GM12878 (cell line): ENCODE measurements around the gene PRG2. TPM values are rescaled to one million over a fixed set of nuclear protein-coding genes. Genes with fewer than 3 reads are reported as not detected.
A peak's percentile ranks its signal among the peaks of the same experiment; 100 is the strongest.

Experiments used
- ATAC-seq: fragments of 200-7000 bp; cut with Tn5 transposase; 3 replicates; pipeline ENCODE4 v1.9.1; 2020; ENCODE audit warnings: mild to moderate bottlenecking, moderate library complexity
- BruUV-seq: library from RNA; stranded (reverse); fragments of 400-500 nt; replicated peaks from 2 replicates; lab custom pipeline; 2021; lab: Mats Ljungman, UMichigan
- CTCF ChIA-PET: fragments of 300-600 bp; sonication (Branson Sonifier 250); formaldehyde crosslinking; extraction: SDS; loops from one replicate; lab custom pipeline; 2021; ENCODE audit warnings: inconsistent platforms; lab: Yijun Ruan, JAX
- POLR2A ChIA-PET: fragments of 350-600 bp; formaldehyde crosslinking; extraction: SDS; loops from one replicate; lab custom pipeline; 2021; ENCODE audit warnings: inconsistent platforms; lab: Charles Lee
- RAD21 ChIA-PET: fragments of 300-600 bp; sonication (Branson Sonifier 250); formaldehyde crosslinking; loops from one replicate; lab custom pipeline; 2023; ENCODE audit warnings: antibody characterized with exemption; ENCODE audit not compliant: unreplicated experiment; lab: Charles Lee
- SMC1A ChIA-PET: fragments of 300-600 bp; sonication (Branson Sonifier 250); formaldehyde crosslinking; loops from one replicate; lab custom pipeline; 2023; ENCODE audit not compliant: unreplicated experiment, uncharacterized antibody; lab: Charles Lee
- DNase-seq: peaks from one replicate; pipeline ENCODE4 v3.0.0-alpha.2; 2011; ENCODE audit warnings: low read depth, low spot score
- FAIRE-seq: peaks from 3 replicates; lab custom pipeline; 2011; peaks lifted over from hg19 to GRCh38; lab: Jason Lieb, UNC
- H2AFZ ChIP-seq: 2 replicates; pipeline ENCODE4 v1.6.0; 2011; ENCODE audit warnings: low read depth, low read length, control low read depth; ENCODE audit not compliant: control insufficient read depth
- H3K27ac ChIP-seq: 2 replicates; pipeline ENCODE4 v1.5.1; 2011; ENCODE audit warnings: control low read depth; ENCODE audit not compliant: control insufficient read depth, insufficient read depth
- H3K27me3 ChIP-seq, 2 experiments: replicated peaks in 1 of 2; 2 replicates each; pipeline versions ENCODE4 v1.6.0 to v1.6.1; 2011; ENCODE audit warnings: low read length in 1 of 2; ENCODE audit not compliant: control insufficient read depth in 2 of 2, insufficient read depth in 2 of 2
- H3K36me3 ChIP-seq, 2 experiments: 2 replicates each; pipeline ENCODE4 v1.5.1; 2011; ENCODE audit warnings: low read length in 1 of 2; ENCODE audit not compliant: control insufficient read depth in 2 of 2, insufficient read depth in 2 of 2
- H3K4me1 ChIP-seq: 2 replicates; pipeline ENCODE4 v1.6.1; 2011; ENCODE audit warnings: mild to moderate bottlenecking, low read length, moderate library complexity, mixed read lengths; ENCODE audit not compliant: control insufficient read depth, insufficient read depth
- H3K4me2 ChIP-seq: 2 replicates; pipeline ENCODE4 v1.6.0; 2011; ENCODE audit warnings: control low read depth; ENCODE audit not compliant: control insufficient read depth, insufficient read depth
- H3K4me3 ChIP-seq: fragments of 200-600 bp; sonication (generic); 2 replicates; pipeline ENCODE4 v1.5.1; 2016
- H3K79me2 ChIP-seq: 2 replicates; pipeline ENCODE4 v1.6.0; 2011; ENCODE audit warnings: low read length; ENCODE audit not compliant: control insufficient read depth, insufficient read depth
- H3K9ac ChIP-seq: 2 replicates; pipeline ENCODE4 v1.8.0; 2011; ENCODE audit warnings: low read length, control low read depth, mixed read lengths; ENCODE audit not compliant: control insufficient read depth, insufficient read depth
- H3K9me3 ChIP-seq: replicated peaks from 3 replicates; pipeline ENCODE4 v1.5.1; 2011; ENCODE audit warnings: mild to moderate bottlenecking, low read length; ENCODE audit not compliant: control insufficient read depth, insufficient read depth
- H4K20me1 ChIP-seq: 2 replicates; pipeline ENCODE4 v1.6.0; 2011; ENCODE audit not compliant: control insufficient read depth, insufficient read depth
- CTCF ChIP-seq, 3 experiments: IDR thresholded peaks in 2 of 3; conservative IDR thresholded peaks in 1 of 3; 2 replicates each; pipeline ENCODE4 v1.5.1; 2011; ENCODE audit warnings: low read depth in 3 of 3, low read length in 3 of 3, mild to moderate bottlenecking in 3 of 3, control low read depth in 2 of 3, moderate library complexity in 2 of 3, inconsistent platforms in 1 of 3, mixed read lengths in 1 of 3; ENCODE audit not compliant: control insufficient read depth in 2 of 3, insufficient read depth in 1 of 3; ENCODE audit errors: extremely low read depth in 1 of 3
- GABPA ChIP-seq: IDR thresholded peaks from 2 replicates; pipeline ENCODE4 v1.6.1; 2014; ENCODE audit warnings: antibody characterized with exemption, low read depth, mild to moderate bottlenecking, inconsistent platforms
- IKZF1 ChIP-seq: fragments of 450-650 bp; conservative IDR thresholded peaks from 2 replicates; pipeline ENCODE4 v1.6.1; 2017; ENCODE audit warnings: antibody characterized with exemption, mild to moderate bottlenecking
- MEF2A ChIP-seq: IDR thresholded peaks from 2 replicates; pipeline ENCODE4 v1.6.1; 2011; ENCODE audit warnings: low read depth, mild to moderate bottlenecking, low read length, moderate library complexity; ENCODE audit not compliant: insufficient read depth
- NBN ChIP-seq: fragments of 450-650 bp; IDR thresholded peaks from 2 replicates; pipeline ENCODE4 v1.6.1; 2016
- NR2C2 ChIP-seq: IDR thresholded peaks from 2 replicates; pipeline ENCODE4 v1.6.1; 2011; ENCODE audit warnings: borderline replicate concordance, low read depth; ENCODE audit not compliant: control insufficient read depth, insufficient read length
- RAD21 ChIP-seq: IDR thresholded peaks from 2 replicates; pipeline ENCODE4 v1.6.1; 2011; ENCODE audit warnings: mild to moderate bottlenecking, low read depth, low read length, moderate library complexity; ENCODE audit not compliant: insufficient read depth
- SMC3 ChIP-seq: IDR thresholded peaks from 2 replicates; pipeline ENCODE4 v1.6.1; 2011; ENCODE audit warnings: low read length, improper control_type of control experiment, borderline replicate concordance
- SPI1 ChIP-seq: IDR thresholded peaks from 2 replicates; pipeline ENCODE4 v1.6.1; 2011; ENCODE audit warnings: low read depth, mild to moderate bottlenecking, low read length, moderate library complexity, borderline replicate concordance; ENCODE audit not compliant: insufficient read depth
- YY1 ChIP-seq: IDR thresholded peaks from 2 replicates; pipeline ENCODE4 v1.6.1; 2011; ENCODE audit warnings: low read depth, mild to moderate bottlenecking, low read length
- WGBS: methylation state at CpG from one replicate; pipeline ENCODE4 v1.1.6; 2016; ENCODE audit warnings: low lambda C conversion rate; ENCODE audit not compliant: insufficient replicate concordance, insufficient coverage; ENCODE audit errors: missing lambda C conversion rate; 5-methylcytosine and 5-hydroxymethylcytosine counted together
- in situ Hi-C: fragments of 300-500 bp; cut with MboI; formaldehyde crosslinking; loops from 9 replicates; pipeline ENCODE4 v1.14.3; 2018; ENCODE audit warnings: mixed read lengths
- intact Hi-C: fragments of 100-400 bp; cut with micrococcal nuclease; formaldehyde crosslinking; loops from one replicate; pipeline ENCODE4 v1.14.2; 2022; ENCODE audit not compliant: unreplicated experiment
- polyA plus RNA-seq, 11 experiments: library from polyadenylated mRNA; depleted of rRNA in 4 of 11; unstranded in 6 of 11; stranded (reverse) in 5 of 11; fragments of >200 nt; fragmentation: Nextera tagmentation in 4 of 11; fragmentation: Illumina TruSeq in 1 of 11; extraction: Ambion mirVana in 4 of 11; extraction: Trizol in 1 of 11; gene quantifications; 1 replicate in 1 of 11; 2 replicates in 10 of 11; pipeline versions ENCODE4 v1.2.1 to v1.2.3, GENCODE V29; 2011 to 2016; ENCODE audit warnings: inconsistent platforms in 2 of 11, missing spikeins in 2 of 11, low read depth in 1 of 11
- total RNA-seq, 4 experiments: library from RNA; depleted of rRNA in 3 of 4; stranded (reverse); fragments of >200 nt in 3 of 4; fragmentation: Illumina TruSeq in 1 of 4; extraction: Trizol in 1 of 4; gene quantifications; 2 replicates each; pipeline versions ENCODE4 v1.2.1 to v1.2.3, GENCODE V29; 2013 to 2021
- TF ChIP-seq, protein P1 (sequence below): fragments of 150-350 bp; IDR thresholded peaks from 2 replicates; pipeline ENCODE4 v1.6.1; 2016; ENCODE audit warnings: low read depth, low read length
- TF ChIP-seq, protein P2 (sequence below): fragments of 450-650 bp; IDR thresholded peaks from 2 replicates; pipeline ENCODE4 v1.6.1; 2017; ENCODE audit warnings: mild to moderate bottlenecking, low read depth, inconsistent platforms; ENCODE audit not compliant: poor library complexity, severe bottlenecking

The PRG2 gene
- total and polyA plus RNA-seq, 10 of the 15 experiments (the other 5 are each of a cell fraction or from before 2014, with no cell fraction given) = 0.10 to 1.7 (median 0.56) TPM; not detected in 2

GRCh38 chr11:57347336-57347735 lies 43.1 kb downstream of the PRG2 start (continued):
- TF ChIP-seq YY1 (no peak), IKZF1 (no peak)
- TF ChIP-seq, protein P1, sequence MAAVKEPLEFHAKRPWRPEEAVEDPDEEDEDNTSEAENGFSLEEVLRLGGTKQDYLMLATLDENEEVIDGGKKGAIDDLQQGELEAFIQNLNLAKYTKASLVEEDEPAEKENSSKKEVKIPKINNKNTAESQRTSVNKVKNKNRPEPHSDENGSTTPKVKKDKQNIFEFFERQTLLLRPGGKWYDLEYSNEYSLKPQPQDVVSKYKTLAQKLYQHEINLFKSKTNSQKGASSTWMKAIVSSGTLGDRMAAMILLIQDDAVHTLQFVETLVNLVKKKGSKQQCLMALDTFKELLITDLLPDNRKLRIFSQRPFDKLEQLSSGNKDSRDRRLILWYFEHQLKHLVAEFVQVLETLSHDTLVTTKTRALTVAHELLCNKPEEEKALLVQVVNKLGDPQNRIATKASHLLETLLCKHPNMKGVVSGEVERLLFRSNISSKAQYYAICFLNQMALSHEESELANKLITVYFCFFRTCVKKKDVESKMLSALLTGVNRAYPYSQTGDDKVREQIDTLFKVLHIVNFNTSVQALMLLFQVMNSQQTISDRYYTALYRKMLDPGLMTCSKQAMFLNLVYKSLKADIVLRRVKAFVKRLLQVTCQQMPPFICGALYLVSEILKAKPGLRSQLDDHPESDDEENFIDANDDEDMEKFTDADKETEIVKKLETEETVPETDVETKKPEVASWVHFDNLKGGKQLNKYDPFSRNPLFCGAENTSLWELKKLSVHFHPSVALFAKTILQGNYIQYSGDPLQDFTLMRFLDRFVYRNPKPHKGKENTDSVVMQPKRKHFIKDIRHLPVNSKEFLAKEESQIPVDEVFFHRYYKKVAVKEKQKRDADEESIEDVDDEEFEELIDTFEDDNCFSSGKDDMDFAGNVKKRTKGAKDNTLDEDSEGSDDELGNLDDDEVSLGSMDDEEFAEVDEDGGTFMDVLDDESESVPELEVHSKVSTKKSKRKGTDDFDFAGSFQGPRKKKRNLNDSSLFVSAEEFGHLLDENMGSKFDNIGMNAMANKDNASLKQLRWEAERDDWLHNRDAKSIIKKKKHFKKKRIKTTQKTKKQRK = no peak

- DNase-seq (no peak), FAIRE-seq (peak; percentile 87), ATAC-seq (peak; percentile 83)
- H4K20me1 ChIP-seq = no peaks in the 10 kb centered on the region
- H3K27me3 ChIP-seq = peaks cover 0 to 4% of the 10 kb centered on the region in 2 experiments; a peak in 1 of 4 replicates
- H3K4me3 ChIP-seq = no peak overlapping the region
- WGBS = 15% methylated on average over 8 of the region's 11 CpGs
- intact Hi-C loops = loop anchor here (1.0 to 10.0 kb wide), 5 partner anchors 112 to 1159 kb away; partner anchors contain the start of gene OR5B21
- no TSS peak for BruUV-seq
- ChIA-PET SMC1A (interaction anchor here (0.6 to 1.7 kb wide), 20 partner anchors 9 to 941 kb away, joined by 3 to 7 read pairs (median 4); partner anchors contain the start of gene RTN4RL2), RAD21 (interaction anchor here (0.7 to 2.4 kb wide), 31 partner anchors 10 to 455 kb away, joined by 3 to 23 read pairs (median 4); partner anchors contain the start of genes RTN4RL2, SLC43A1, SSRP1 and UBE2L6), CTCF (interaction anchor here (0.6 to 4.5 kb wide), 33 partner anchors 8 to 584 kb away, joined by 3 to 41 read pairs (median 4); partner anchors contain the start of genes CLP1, P2RX3, SLC43A1 and UBE2L6), POLR2A (no interaction called here)
- H3K79me2 ChIP-seq = no peaks in the 10 kb centered on the region
- H3K4me2 ChIP-seq = no peak overlapping the region
- no peaks in the 10 kb centered on the region; the same call in 1 of the 2 replicates for H3K4me1 ChIP-seq
- TF ChIP-seq NR2C2 (no peak), SMC3 (peak; percentile 56), MEF2A (no peak), CTCF (IDR thresholded peaks at IDR 0.05 in 2 of 3, conservative IDR thresholded peaks at IDR 0.05 in 1 of 3; ENCODE audit: control insufficient read depth in 2 of 3, extremely low read depth in 1 of 3, insufficient read depth in 1 of 3, low read depth in 3 of 3, low read length in 3 of 3) (peak; percentile 66 to 77 (median 75); a peak in 5 of 6 replicates), NBN (no peak), SPI1 (0 out of 2 replicates have a peak, but pooled peaks have one; percentile 32), GABPA (no peak), YY1 (0 out of 2 replicates have a peak, but pooled peaks have one; percentile 42), RAD21 (peak; percentile 76)
- TF ChIP-seq, protein P2, sequence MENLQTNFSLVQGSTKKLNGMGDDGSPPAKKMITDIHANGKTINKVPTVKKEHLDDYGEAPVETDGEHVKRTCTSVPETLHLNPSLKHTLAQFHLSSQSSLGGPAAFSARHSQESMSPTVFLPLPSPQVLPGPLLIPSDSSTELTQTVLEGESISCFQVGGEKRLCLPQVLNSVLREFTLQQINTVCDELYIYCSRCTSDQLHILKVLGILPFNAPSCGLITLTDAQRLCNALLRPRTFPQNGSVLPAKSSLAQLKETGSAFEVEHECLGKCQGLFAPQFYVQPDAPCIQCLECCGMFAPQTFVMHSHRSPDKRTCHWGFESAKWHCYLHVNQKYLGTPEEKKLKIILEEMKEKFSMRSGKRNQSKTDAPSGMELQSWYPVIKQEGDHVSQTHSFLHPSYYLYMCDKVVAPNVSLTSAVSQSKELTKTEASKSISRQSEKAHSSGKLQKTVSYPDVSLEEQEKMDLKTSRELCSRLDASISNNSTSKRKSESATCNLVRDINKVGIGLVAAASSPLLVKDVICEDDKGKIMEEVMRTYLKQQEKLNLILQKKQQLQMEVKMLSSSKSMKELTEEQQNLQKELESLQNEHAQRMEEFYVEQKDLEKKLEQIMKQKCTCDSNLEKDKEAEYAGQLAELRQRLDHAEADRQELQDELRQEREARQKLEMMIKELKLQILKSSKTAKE = no peak
- no peak overlapping the region for H3K9ac ChIP-seq
- H3K27ac ChIP-seq = no peak overlapping the region
- no peaks in the 10 kb centered on the region; the same call in 2 of the 3 replicates for H3K9me3 ChIP-seq
- in situ Hi-C loops = loop anchor here (5.0 to 25.0 kb wide), 5 partner anchors 137 to 1242 kb away; partner anchors contain the start of genes LPXN, OR5B21, TIMM10 and ZFP91
- H3K36me3 ChIP-seq = no peaks in the 10 kb centered on the region
- H2AFZ ChIP-seq = peak overlapping the region; percentile 83
Measured at GRCh38 chr11:57345555-57346211, 44.8 kb downstream of the PRG2 start.
